Measurements from ENCODE around the gene UBQLN3. TPM values are rescaled to one million over a fixed set of nuclear protein-coding genes. Genes with fewer than 3 reads are reported as not detected.

Gene UBQLN3
- total RNA-seq, 1 donor from 2014 or later: not detected

DNA sequence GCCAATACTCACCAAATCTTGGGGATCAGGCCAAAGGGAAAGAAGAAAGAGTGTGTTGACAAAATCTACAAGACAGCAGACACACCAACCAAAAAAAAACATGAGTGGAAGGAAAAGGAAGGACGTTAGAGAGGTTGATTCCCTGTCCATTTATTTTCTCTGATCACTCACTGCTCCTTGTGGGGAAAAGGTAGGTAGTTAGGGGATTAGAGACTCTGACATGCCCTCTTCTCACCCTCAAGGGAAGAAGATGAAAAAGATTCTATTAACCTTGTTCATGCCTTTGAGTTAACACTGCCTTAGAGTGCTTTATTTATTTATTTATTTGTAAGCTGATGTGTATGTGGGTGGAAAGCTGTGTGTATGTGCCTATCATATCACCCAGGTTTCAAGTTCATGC lies 38.7 kb upstream of the UBQLN3 start, which contains the start of gene OR52H1:
OR52H1 (minus strand) TSS at position 101 of the 400 bp plus-strand sequence. CDS start 3,035 bp downstream, outside the sequence.
- Histone ChIP-seq H3K4me3 (ENCODE audit: low read depth, low read length) (no peak within 1 kb of the TSS), H3K36me3 (ENCODE audit: control insufficient read depth, insufficient read depth, low read length) (no peaks in the 10 kb centered on the region), H3K27me3 (ENCODE audit: control insufficient read depth, insufficient read depth, low read length) (no peaks in the 10 kb centered on the region)
- FAIRE-seq (no peak), DNase-seq (ENCODE audit: low read depth) (no peak)
- TF ChIP-seq, protein P1, sequence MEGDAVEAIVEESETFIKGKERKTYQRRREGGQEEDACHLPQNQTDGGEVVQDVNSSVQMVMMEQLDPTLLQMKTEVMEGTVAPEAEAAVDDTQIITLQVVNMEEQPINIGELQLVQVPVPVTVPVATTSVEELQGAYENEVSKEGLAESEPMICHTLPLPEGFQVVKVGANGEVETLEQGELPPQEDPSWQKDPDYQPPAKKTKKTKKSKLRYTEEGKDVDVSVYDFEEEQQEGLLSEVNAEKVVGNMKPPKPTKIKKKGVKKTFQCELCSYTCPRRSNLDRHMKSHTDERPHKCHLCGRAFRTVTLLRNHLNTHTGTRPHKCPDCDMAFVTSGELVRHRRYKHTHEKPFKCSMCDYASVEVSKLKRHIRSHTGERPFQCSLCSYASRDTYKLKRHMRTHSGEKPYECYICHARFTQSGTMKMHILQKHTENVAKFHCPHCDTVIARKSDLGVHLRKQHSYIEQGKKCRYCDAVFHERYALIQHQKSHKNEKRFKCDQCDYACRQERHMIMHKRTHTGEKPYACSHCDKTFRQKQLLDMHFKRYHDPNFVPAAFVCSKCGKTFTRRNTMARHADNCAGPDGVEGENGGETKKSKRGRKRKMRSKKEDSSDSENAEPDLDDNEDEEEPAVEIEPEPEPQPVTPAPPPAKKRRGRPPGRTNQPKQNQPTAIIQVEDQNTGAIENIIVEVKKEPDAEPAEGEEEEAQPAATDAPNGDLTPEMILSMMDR (IDR thresholded peaks at IDR 0.05; ENCODE audit: insufficient read depth, low read length, severe bottlenecking): no peak

DNA sequence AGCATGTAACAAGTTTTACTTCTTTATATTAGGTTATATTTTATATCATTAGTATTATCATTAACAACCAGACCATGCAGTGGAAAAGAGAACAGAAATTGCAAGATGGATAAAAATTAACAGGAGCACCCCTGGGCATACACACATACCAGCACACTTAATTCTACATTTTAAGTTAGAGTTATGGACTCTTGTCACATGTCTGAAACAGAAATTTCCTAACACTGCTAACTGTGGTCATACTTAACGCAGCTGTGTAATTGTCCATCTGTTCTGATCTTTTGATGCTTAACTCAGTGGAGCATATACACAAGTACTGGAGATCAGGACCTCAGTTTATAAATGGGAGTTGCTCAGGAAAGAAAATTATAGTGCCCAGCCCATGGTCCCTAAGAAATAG lies 38.2 kb upstream of the UBQLN3 start:
- TF ChIP-seq, protein P1 (IDR thresholded peaks at IDR 0.05; ENCODE audit: insufficient read depth, low read length, severe bottlenecking): no peak
- no peak for FAIRE-seq
- Histone ChIP-seq H3K27me3 (ENCODE audit: control insufficient read depth, insufficient read depth, low read length) (no peaks in the 10 kb centered on the region), H3K36me3 (ENCODE audit: control insufficient read depth, insufficient read depth, low read length) (no peaks in the 10 kb centered on the region), H3K4me3 (ENCODE audit: low read depth, low read length) (no peak overlapping the region)
- DNase-seq (ENCODE audit: low read depth): no peak

DNA sequence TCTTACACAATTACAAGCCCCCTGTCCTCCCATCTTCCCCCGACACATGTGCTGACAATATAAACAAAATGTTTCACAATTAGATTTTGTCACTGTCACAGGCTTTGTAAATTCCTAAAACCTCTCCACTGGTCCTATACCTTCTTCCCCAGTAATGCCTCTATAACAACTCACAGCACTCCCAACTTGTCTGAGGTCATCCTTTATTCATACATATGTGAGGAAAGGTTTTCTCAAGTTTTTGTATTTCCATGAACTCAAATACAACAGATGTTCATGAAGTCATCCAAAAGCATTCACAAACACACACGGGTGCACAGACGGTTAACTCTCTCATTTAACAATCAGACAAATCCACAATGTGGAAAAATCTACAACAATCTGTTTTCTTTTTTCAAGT lies 36.7 kb upstream of the UBQLN3 start:
- Histone ChIP-seq H3K36me3 (ENCODE audit: control insufficient read depth, insufficient read depth, low read length) (no peaks in the 10 kb centered on the region), H3K27me3 (ENCODE audit: control insufficient read depth, insufficient read depth, low read length) (no peaks in the 10 kb centered on the region), H3K4me3 (ENCODE audit: low read depth, low read length) (no peak overlapping the region)
- FAIRE-seq (no peak), DNase-seq (ENCODE audit: low read depth) (no peak)
- TF ChIP-seq, protein P1 (IDR thresholded peaks at IDR 0.05; ENCODE audit: insufficient read depth, low read length, severe bottlenecking): no peak

DNA sequence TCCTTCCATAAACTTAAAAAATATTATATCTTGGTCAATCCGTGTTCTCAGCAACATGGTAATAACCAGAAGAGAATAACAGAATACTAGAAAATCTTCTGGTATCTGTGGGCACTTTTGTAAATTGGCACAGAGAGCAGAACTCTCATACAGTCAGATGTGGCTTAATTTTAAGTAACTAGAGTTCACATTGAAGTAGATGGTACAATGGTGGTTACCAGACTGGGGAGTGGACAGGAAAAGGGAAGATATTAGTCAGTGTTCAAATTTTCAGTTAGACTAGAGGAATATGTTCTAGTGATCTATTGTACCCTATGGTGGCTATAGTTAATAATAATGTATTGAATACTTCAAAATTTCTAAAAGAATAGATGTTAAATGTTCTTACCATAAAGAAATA lies 31.7 kb upstream of the UBQLN3 start:
- no peak overlapping the region for H3K4me3 ChIP-seq (ENCODE audit: low read depth, low read length)
- H3K27me3 ChIP-seq (ENCODE audit: control insufficient read depth, insufficient read depth, low read length): no peaks in the 10 kb centered on the region
- DNase-seq (ENCODE audit: low read depth) (no peak), FAIRE-seq (no peak)
- TF ChIP-seq, protein P1 (IDR thresholded peaks at IDR 0.05; ENCODE audit: insufficient read depth, low read length, severe bottlenecking): no peak
- H3K36me3 ChIP-seq (ENCODE audit: control insufficient read depth, insufficient read depth, low read length): no peaks in the 10 kb centered on the region

DNA sequence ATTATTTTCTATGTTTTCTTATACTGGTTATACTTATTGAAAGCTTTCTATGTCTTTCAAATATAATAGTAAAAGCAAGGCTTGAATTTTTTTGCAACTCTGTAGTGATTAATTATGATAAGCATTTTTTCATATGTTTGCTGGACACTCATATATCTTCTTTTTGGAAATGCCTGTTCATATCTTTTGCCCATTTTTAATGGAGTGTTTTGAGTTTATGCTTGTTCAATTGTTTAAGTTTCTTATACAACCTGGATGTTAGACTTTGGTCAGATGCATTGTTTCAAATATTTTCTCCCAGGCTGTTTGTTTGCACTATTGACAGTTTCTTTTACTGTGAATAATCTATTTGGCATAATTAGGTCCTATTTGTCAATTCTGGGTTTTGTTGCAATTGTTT lies 26.7 kb upstream of the UBQLN3 start:
- DNase-seq (ENCODE audit: low read depth) (no peak), FAIRE-seq (no peak)
- Histone ChIP-seq H3K4me3 (ENCODE audit: low read depth, low read length) (no peak overlapping the region), H3K27me3 (ENCODE audit: control insufficient read depth, insufficient read depth, low read length) (no peaks in the 10 kb centered on the region), H3K36me3 (ENCODE audit: control insufficient read depth, insufficient read depth, low read length) (no peaks in the 10 kb centered on the region)
- TF ChIP-seq, protein P1 (IDR thresholded peaks at IDR 0.05; ENCODE audit: insufficient read depth, low read length, severe bottlenecking): no peak

DNA sequence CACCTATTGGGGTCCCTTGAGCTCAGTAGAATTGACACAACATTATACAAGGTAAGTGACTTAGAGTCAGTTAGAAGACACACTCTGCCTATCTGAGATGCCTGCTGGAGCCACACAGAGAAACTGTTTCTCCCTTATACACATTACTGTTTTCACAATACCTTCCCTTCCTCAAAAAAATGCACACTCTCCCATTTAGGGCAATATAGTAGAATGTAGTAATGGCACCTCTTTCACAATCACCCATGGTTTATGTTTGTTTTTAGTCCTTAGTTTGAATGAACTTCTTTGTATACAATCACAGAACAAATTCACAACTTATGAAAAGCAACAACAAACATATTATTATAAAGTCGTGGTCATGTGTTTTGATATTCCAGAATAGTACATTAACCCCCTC lies 24.3 kb upstream of the UBQLN3 start:
- Histone ChIP-seq H3K27me3 (ENCODE audit: control insufficient read depth, insufficient read depth, low read length) (no peaks in the 10 kb centered on the region), H3K4me3 (ENCODE audit: low read depth, low read length) (no peak overlapping the region), H3K36me3 (ENCODE audit: control insufficient read depth, insufficient read depth, low read length) (no peaks in the 10 kb centered on the region)
- TF ChIP-seq, protein P1 (IDR thresholded peaks at IDR 0.05; ENCODE audit: insufficient read depth, low read length, severe bottlenecking): no peak
- FAIRE-seq (no peak), DNase-seq (ENCODE audit: low read depth) (no peak)

All from bronchial epithelial cell (primary cell).